HEK293T (cell line): ENCODE measurements around the gene STAB2.

ENCODE experiments used
- ARNT ChIP-seq: fragments of 450-650 bp; IDR thresholded peaks from 2 replicates; pipeline ENCODE4 v1.6.1; 2017; ENCODE audit warnings: mild to moderate bottlenecking
- BHLHE40 ChIP-seq: fragments of 450-650 bp; IDR thresholded peaks from 2 replicates; pipeline ENCODE4 v1.6.1; 2016; ENCODE audit warnings: mild to moderate bottlenecking, moderate library complexity, borderline replicate concordance
- CTBP1 ChIP-seq: fragments of 450-650 bp; IDR thresholded peaks from 2 replicates; pipeline ENCODE4 v1.6.1; 2016; ENCODE audit warnings: borderline replicate concordance
- FOXA1 ChIP-seq: fragments of 450-650 bp; IDR thresholded peaks from 2 replicates; pipeline ENCODE4 v1.6.1; 2016; ENCODE audit warnings: mild to moderate bottlenecking
- HDGF ChIP-seq: fragments of 450-650 bp; IDR thresholded peaks from 2 replicates; pipeline ENCODE4 v1.6.1; 2017; ENCODE audit warnings: antibody characterized with exemption, borderline replicate concordance
- L3MBTL2 ChIP-seq: fragments of 450-650 bp; conservative IDR thresholded peaks from 2 replicates; pipeline ENCODE4 v1.6.1; 2016; ENCODE audit warnings: mild to moderate bottlenecking
- LEF1 ChIP-seq: fragments of 450-650 bp; IDR thresholded peaks from 2 replicates; pipeline ENCODE4 v1.6.1; 2017; ENCODE audit warnings: mild to moderate bottlenecking, borderline replicate concordance
- SP1 ChIP-seq: fragments of 450-650 bp; IDR thresholded peaks from 2 replicates; pipeline ENCODE4 v1.6.1; 2017
- SUZ12 ChIP-seq: fragments of 450-650 bp; IDR thresholded peaks from 2 replicates; pipeline ENCODE4 v1.6.1; 2016; ENCODE audit warnings: mild to moderate bottlenecking
- TARDBP ChIP-seq: fragments of 450-650 bp; IDR thresholded peaks from 2 replicates; pipeline ENCODE4 v1.6.1; 2016
- TF ChIP-seq, protein P1 (sequence below): fragments of 450-650 bp; IDR thresholded peaks from 2 replicates; pipeline ENCODE4 v1.6.1; 2016

DNA sequence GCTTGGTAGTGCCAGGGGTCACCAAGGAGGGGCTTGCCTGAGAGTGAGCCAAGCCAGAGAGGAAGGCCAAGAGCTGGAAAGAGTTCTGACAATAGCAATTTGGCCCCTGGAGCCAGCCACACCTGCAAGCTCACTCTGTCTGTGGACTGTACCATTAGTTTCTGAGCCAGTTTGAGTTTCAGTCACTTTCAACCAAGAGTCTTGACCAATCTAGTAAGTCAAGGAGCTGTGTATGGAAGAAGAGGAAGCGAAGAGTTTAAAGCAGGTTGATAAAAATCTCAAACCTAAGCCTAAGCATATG, 215.5 kb downstream of the STAB2 start:
- TF ChIP-seq BHLHE40: no peak
- no peak for TF ChIP-seq SP1
- TF ChIP-seq FOXA1: no peak
- TF ChIP-seq ARNT: no peak
- TF ChIP-seq TARDBP: no peak
- TF ChIP-seq SUZ12: no peak
- TF ChIP-seq LEF1: no peak
- no peak for TF ChIP-seq L3MBTL2
- no peak for TF ChIP-seq CTBP1
- no peak for TF ChIP-seq HDGF
- TF ChIP-seq, protein P1, sequence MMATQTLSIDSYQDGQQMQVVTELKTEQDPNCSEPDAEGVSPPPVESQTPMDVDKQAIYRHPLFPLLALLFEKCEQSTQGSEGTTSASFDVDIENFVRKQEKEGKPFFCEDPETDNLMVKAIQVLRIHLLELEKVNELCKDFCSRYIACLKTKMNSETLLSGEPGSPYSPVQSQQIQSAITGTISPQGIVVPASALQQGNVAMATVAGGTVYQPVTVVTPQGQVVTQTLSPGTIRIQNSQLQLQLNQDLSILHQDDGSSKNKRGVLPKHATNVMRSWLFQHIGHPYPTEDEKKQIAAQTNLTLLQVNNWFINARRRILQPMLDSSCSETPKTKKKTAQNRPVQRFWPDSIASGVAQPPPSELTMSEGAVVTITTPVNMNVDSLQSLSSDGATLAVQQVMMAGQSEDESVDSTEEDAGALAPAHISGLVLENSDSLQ: no peak
